HG02981 (cell line): ENCODE results near the gene TH.
"Not testable (repeated sequence)": the region's sequence is repeated elsewhere in the genome, so short reads cannot be mapped to it uniquely, and the experiment has no call there.

Source experiments
- ATAC-seq: cut with Tn5 transposase; IDR thresholded peaks from one replicate; pipeline ENCODE4 v1.9.1; 2021; ENCODE audit warnings: mild to moderate bottlenecking, moderate library complexity; ENCODE audit not compliant: unreplicated experiment

Gene TH

DNA sequence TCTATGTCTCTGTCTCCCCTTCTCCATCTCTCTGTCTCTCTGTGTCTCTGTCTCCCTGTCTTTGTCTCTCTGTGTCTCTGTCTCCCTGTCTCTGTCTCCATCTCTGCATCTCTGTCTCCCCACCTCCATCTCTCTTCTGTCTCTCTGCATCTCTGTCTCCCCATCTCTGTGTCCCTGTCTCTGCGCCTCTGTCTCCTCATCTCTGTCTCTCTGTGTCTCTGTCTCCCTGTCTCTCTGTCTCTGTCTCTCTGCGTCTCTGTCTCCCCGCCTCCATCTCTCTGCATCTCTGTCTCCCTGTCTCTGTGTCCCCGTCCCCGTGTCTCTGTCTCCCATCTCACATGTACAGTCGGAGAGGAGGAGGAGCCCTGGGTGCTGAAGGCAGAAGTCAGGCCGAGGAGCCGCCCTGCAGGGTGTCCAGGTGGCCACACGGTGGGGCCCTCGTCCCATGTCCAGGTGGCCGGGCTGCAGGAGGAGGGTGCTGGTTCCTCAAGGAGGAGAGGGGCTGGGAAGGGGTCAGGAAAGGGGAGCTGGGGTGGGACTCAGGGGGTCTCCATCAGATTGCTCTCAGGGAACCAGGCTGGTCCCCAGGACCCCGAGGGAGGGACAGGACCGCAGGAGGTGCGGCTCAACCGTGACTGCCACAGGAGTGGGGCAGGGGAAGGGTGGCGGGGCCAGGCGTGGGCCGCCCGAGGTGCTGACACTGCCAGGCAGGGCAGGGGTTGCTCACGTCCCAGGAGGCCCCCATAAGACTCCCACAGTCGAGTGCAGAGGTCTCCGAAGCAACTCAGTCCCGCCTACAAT lies 25.6 kb upstream of the TH start:
- no peak for ATAC-seq

DNA sequence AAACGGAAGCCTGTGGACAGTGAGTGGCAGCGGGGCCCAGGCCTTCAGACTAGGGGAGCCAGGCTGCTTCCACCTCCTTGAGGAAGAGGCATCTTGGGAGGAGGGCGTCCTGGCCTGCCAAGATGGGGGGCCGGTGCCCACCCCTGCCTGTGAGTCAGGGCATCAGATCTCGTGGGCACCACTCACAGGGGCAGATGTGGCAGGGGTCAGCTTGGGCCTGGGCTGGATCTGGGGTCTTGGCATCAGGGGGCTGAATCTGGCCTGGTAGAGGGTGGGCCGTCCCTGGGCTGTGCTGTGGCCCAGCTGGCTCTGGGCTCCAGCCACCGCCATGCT lies 24.1 kb upstream of the TH start:
- no peak for ATAC-seq

DNA sequence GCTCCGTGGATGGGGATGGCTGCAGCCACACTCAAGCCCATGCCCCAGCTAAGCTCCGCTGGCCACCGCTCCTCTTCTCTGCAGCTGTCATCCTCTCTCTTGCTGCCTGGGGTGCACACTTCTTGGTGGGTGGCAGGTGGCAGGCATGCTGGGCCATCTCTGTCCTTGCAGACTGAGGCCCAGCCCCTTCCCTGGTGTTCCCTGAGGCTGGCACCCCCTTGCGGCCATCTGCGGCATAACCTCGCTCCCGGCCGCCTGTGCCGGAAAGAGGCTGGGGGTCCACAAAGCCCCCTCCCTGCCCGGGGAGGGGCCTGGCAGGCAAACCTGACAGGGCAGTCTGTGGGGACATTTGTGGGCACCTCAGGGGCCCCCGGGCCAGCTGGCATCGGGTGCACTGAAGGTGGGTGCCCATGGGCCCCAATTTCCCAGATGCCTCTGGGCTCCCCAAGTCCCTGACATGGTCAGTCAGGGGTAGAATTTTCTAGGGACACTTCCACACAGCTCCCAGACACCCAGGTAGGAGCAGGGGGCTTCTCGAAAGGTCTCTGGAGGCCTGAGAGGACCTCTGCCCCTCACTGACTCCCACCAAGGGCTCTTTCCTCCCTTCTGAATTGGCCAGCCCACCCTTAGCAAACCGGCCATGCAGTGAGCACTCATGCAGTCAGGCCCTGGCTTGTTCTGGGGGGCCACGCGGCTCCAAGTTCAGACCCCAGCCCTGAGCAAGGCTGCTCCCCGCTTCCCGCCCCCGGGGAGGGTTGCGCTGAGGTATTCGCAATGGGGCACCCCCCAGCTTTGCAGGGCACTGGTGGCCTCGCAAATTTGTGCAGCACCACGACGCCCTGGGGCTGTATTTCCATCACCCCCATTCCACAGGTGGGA lies 23.5 kb upstream of the TH start:
- no peak for ATAC-seq

- not testable (repeated sequence) for ATAC-seq
These were observed 22.4 kb upstream of the TH start for GRCh38 chr11:2193888-2194595.

DNA sequence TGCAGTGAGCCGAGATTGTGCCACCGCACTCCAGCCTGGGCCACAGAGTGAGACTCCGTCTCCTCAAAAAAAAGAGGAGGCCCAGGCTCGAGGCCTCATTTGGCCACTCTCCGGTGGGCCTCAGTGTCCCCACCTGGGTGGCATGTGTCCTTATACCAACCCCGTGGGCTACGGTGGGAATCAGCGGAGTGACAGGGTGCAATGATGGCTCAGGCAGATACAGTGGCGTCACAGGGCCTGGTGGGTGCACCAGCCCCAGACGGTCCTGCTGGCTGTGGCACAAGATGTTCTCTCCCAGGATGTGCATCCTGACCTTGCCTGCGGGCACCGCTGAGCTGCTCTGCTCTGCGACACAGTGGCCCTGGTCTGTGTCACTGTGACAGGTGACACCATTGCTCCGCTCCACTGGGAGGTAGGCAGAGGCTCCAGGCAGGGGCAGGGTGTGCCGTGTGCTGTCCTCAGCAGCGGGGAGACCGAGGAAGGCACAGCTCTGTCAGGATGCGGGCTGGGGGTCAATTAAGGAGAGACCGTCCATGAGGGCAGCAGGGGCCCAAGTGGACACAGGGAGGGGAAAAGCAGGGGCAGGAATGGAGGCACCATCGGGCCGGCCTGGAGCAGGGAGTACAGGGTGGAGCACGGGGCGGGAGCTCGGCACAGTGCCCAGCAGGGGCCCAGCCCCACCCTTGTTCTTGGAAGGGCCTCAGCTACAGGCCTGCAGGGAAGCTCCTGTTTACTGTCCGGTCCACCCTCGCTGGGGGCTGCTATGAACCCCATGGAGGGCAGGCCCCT lies 21.7 kb upstream of the TH start:
- no peak for ATAC-seq

DNA sequence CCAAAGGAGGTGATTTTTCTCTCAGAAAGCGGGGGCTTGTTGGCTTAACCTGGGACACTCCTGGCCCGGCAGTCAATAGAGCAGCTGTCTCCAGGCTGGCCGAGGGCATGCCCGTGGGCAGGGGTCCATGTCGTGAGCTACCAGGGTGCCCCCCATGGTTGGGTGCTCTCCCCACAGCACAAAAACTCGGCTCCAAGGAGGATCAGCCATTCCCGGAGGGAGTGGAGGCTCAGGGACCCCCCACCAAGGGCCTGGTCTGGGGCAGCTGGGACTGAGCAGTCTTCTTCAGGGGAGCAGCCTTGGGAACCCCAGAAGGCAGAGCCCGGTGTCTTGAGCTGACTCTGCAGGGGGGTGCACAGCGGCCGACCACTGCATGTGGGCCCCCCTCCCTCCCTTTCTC lies 20.8 kb upstream of the TH start:
- no peak for ATAC-seq

DNA sequence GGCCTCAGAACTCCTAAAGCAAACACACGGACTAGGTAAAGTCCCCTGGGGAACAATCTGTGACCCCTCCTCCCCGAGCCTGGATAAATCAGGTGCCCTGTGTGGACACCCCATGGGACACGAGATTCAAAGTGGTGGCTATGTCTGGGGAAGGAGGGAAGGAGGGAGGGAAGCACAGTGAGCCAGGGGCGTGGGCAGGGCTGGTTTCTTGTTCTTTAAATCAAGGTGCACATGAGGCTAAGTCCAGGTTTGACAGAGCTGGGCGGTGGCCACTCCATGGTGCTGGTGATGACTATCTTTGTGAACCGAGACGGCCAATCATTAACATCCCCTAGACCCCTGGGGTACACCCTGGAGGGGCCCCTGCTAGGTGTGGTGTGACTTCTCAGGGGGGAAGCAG lies 20.3 kb upstream of the TH start:
- no peak for ATAC-seq

DNA sequence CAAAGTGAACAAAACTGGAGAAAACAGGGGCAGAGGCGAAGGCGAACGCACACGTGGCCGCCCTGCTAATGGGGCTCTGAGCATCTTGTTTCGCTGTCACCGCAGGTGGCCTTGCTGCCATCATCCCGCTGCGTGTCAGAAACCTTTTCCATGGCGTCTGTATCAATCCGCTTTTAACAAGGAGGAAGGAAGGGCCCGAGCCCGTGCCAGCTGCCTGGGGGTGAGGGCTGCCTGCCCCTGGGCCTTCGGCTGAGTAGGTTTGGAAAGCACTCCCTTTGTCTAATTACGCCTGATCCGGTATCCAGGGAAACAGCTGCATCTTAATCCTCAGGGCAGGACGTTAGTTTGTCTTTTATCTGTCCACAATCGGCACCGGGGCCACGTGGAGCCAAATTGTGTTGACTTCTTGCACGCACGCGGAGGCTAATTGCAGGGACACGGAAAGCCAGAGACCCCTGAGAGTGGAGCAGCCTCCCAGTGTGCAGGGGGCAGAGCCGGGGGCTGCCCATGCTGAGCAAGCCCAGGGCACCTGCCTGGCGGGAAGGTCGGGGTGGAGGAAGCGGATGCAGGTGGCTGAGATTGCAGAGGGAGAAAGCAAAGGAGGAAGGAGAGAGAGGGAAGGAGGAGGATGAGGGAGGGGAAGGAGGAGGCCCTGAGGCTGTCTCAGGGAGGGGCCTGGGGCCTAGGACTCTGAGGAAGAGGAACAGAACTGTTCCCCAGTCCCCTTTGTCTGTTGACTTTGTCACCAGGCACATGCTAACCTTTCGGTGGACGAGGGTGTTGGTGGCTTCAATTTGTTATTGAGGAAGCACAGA lies 19.2 kb upstream of the TH start:
- ATAC-seq, result no peak

DNA sequence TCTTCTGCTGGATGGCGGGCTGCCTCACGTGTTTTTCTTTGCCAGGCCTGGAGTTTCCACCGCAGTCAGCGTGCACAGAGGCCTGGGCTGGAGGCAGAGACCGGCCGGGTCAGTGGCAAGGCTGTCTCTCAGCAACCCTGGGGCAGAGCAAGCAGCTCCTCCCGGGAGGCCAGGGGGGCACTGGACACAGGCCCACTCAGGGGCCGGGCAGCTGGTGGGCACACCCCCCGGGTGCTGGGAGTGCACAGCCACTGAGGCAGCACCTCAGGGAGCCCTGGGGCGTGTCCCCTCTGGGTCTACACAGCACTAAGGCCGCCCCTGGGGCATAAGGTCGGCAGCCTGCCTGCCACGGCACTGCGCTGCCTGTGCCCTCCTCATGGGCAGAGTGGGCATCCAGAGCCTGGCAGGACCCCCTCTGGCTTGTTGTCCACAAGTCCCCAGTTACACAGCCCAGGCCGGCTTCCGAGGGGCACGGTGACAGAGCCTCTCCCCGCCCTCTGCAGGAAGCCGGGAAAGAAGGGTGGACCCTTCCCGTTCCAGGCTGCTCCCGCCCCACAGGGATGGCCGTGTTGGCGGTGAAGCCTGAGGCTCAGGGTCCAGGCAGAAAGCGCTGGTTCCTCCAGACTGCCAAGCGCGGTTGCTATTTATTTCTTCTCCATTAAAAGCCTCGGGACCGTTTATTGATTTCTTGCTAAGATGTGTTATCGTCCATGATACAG lies 18.5 kb upstream of the TH start:
- ATAC-seq, result no peak

DNA sequence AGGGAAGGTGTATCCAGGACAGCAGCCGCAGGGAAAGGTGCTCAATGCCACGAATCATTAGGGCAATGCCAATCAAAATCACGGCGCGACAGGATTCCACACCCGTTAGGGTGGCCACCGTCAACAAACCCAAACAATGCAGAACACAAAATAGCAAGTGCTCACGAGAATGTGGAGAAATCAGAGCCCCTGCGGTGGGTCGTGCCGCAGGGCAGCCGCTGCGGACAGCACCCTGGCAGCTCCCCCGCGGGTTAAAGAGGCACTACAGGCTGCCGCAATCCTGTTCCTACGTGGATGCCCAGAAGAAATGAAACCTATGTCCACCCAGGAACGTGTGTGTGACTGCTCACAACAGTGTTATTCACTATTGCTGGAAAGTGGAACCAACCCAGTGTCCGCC lies 17.1 kb upstream of the TH start:
- ATAC-seq, result no peak

DNA sequence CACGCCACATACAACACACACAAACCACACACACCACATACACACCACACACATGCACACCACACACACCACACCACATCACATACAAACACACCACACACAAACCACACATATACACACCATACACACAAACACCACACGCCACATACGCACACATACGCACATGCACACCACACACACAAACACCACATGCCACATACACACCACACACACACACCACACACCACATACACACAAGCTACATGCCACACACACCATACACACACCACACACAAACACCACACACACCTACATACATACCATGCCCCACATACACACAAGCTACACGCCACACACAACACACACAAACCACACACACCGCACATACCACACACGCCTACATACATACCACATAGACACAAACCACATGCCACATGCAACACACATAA lies 15.7 kb upstream of the TH start:
- ATAC-seq, result no peak

GRCh38 chr11:2186669-2187279 lies 15.2 kb upstream of the TH start:
- no peak for ATAC-seq

DNA sequence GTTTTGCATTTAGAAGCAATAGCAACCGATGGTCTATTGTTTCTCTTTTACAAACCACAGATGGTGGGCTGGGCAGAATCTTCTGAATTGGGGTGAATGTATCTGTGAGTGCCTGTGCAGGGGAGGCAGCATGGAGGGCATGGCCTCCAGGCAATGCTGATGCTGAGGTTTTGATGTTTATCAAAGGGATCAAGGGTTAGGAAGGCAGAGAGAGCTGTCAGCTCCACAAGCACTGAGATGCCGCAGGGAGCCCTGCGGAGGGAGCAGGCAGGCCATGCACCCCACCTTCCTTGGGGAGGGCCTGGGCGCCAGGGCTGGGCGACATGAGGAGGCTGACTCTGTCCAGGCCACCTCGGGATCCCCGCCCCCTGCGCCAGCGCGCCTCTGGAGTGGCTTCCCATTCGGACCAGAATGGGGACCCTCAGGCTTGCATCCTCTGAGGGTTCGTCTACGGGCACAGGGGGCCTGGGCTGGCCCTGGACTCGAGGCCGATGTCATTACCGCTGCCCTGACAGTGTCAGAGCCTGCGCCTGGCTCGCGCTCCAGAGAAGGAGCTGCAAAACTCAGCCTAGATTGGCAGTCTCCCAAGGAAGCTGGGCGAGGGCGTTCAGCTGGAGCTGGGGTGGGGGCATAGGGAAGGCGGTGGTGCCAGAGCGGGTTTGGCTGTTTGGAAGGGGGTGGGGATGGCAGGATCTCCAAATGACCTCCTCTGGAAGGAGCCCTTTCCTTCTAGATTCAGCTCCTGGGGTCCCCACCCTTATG lies 13.9 kb upstream of the TH start:
- no peak for ATAC-seq

DNA sequence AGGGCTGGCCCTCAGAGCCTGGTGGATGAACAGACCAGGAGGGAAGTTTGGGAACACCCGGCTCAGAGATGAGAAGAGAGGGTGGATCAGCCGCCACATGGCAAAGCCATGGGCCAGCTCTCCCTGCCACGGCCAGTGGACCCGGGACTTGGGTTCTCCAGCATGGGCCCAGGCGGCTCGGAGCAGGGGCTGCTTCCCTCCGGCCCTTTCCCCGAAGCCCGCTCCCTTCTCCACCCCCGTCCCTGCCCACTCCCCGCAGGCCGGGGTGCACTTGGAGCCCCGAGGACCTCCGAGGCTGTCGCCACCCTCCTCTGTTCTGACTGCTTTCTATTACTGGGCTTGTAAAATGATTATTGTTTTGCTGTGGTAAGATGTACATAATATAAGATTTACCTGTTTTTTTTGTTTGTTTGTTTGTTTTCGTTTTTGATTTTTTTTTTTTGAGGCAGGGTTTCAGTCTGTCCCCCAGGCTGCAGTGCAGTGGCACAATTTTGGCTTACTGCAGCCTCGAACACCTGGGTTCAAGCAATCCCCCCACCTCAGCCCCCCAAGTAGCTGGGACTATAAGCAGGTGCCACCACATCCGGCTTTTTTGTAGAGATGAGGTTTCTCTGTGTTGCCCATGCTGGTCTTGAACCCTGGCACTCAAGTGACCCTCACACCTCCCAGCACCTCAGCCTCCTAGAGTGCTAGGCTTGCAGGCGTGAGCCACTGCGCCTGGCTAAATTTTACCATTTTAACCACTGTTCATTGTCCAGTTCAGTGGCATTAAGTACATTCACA lies 11.3 kb upstream of the TH start:
- ATAC-seq, result no peak

DNA sequence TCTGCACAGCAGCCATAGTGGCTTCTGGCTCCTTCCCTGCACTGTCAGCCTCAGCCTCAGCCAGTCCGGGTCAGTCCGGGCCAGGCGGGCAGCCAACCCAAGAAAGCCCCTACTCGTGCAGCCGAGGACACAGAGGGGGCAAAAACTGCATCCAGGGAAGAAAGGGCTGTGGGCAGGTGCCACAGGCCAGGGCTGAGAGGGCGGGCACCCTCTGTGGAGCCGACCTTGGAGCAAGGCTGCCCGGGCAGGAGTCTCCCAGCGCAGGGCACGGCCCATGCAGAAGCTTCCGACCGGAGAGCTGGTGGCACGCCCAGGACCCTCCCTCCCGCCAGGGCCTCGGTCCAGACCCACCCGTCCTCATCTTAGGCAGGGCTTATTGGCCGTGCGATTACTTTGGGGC lies 10.5 kb upstream of the TH start:
- no peak for ATAC-seq

DNA sequence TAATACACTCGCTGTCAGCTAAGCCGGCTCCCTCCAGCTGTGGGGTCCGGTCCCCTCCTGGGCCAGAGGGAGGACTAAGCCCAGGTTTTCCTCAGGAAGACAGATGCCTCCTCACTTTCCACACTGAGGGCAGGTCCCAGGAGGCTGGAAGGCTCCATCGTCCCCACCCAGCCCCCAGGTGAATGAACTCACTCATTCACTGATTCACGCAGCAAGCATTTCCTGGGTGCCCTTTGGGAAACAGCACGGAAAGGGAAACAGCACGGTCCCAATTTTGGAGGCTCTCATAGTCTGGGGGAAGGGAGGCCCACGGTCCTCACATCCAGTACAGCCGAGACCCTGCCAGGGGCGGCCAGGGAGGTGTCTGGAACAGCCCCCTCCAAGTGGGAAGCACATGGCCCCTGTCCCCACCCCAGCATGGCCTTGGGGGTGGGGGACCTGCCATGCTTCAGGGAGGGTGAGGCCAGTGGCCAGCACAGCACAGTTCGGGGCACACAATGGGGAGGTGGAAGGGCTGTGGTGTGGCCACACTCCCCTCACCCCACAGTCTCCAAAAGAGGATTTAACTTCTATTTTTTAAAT lies 9.3 kb upstream of the TH start:
- no peak for ATAC-seq

DNA sequence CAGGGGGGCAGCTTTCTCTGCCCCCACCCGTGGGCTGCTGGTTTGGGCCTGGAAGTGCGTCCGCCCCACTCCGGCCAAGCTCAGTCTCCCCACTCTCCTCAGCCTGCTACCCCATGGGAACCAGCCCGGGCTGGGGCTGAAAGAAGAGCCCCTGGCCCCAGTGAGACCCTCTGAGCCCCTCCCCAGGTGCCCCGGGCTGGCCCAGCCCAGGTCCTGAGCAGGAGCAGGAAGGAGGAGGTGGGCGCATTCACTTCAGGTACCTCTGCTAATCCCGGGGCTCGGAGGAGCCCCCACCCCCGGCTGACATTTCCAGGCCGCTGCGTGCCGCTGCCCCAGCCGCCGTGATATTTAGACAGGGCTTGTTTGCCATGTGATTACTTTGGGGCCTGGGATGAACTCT lies 8.7 kb upstream of the TH start:
- ATAC-seq, result no peak
